A549 (cell line): Measurements from ENCODE around the gene LRCH1. TPM values are rescaled to one million over a fixed set of nuclear protein-coding genes. Genes with fewer than 3 reads are reported as not detected.

Source experiments
- ATAC-seq, 2 experiments: fragments of 200-7000 bp in 1 of 2; fragments of >200 bp in 1 of 2; cut with Nextera tagmentation in 1 of 2; cut with Tn5 transposase in 1 of 2; 3 replicates each; pipeline versions ENCODE4 v1.8.0 to v1.9.1; 2018 to 2020; ENCODE audit warnings: mild to moderate bottlenecking in 1 of 2, moderate library complexity in 1 of 2
- CTCF ChIA-PET: fragments of 300-600 bp; sonication (Branson Sonifier 250); formaldehyde crosslinking; extraction: SDS; loops from one replicate; lab custom pipeline; 2021; ENCODE audit warnings: antibody characterized with exemption, inconsistent platforms; lab: Yijun Ruan, JAX
- POLR2A ChIA-PET: fragments of 350-600 bp; formaldehyde crosslinking; extraction: SDS; loops from one replicate; lab custom pipeline; 2021; ENCODE audit warnings: antibody characterized with exemption, inconsistent platforms; lab: Yijun Ruan, JAX
- DNase-seq, 2 experiments: peaks; one replicate each; pipeline versions ENCODE4 v3.0.0 to v3.0.0-alpha.2; 2011 to 2016; ENCODE audit warnings: low read depth in 1 of 2, low spot score in 1 of 2
- FAIRE-seq: peaks from 2 replicates; lab custom pipeline; 2011; peaks lifted over from hg19 to GRCh38; lab: Jason Lieb, UNC
- H3K27ac ChIP-seq, 2 experiments: fragments of >200 bp; sonication (Bioruptor Twin); formaldehyde crosslinking; 3 replicates each; pipeline ENCODE4 v1.5.1; 2016 to 2017
- H3K4me1 ChIP-seq: fragments of >200 bp; sonication (Bioruptor Twin); formaldehyde crosslinking; 3 replicates; pipeline ENCODE4 v1.6.1; 2016
- H3K4me2 ChIP-seq: fragments of >200 bp; sonication (Bioruptor Twin); formaldehyde crosslinking; 3 replicates; pipeline ENCODE4 v1.6.1; 2016
- H3K4me3 ChIP-seq: fragments of >200 bp; sonication (Bioruptor Twin); formaldehyde crosslinking; 3 replicates; pipeline ENCODE4 v1.5.1; 2016
- H3K9me3 ChIP-seq: fragments of >200 bp; sonication (Bioruptor Twin); formaldehyde crosslinking; 3 replicates; pipeline ENCODE4 v1.6.1; 2016
- CBX8 ChIP-seq: fragments of 200-600 bp; sonication (generic); IDR thresholded peaks from 2 replicates; pipeline ENCODE4 v1.6.1; 2016
- CHD2 ChIP-seq: fragments of 150-350 bp; IDR thresholded peaks from 2 replicates; pipeline ENCODE4 v1.6.1; 2014; ENCODE audit warnings: low read length; ENCODE audit not compliant: partially characterized antibody
- ESRRA ChIP-seq: fragments of 150-350 bp; IDR thresholded peaks from 2 replicates; pipeline ENCODE4 v1.6.1; 2014; ENCODE audit warnings: mild to moderate bottlenecking, low read length, borderline replicate concordance
- GATA3 ChIP-seq: IDR thresholded peaks from 2 replicates; pipeline ENCODE4 v1.6.1; 2012; ENCODE audit warnings: borderline replicate concordance
- HDAC2 ChIP-seq: fragments of 200-600 bp; sonication (generic); IDR thresholded peaks from 2 replicates; pipeline ENCODE4 v1.6.1; 2016
- HES2 ChIP-seq: fragments of >200 bp; sonication (Bioruptor Twin); formaldehyde crosslinking; IDR thresholded peaks from 2 replicates; pipeline ENCODE4 v1.6.1; 2016
- HOXB13 ChIP-seq: fragments of 250-450 bp; sonication (Bioruptor Pico); IDR thresholded peaks from 2 replicates; pipeline ENCODE4 v1.5.0; 2020; ENCODE audit warnings: low read depth, mild to moderate bottlenecking, moderate library complexity
- HOXB5 ChIP-seq: fragments of 250-450 bp; sonication (Bioruptor Pico); IDR thresholded peaks from 2 replicates; pipeline ENCODE4 v1.5.0; 2020; ENCODE audit warnings: mild to moderate bottlenecking, moderate library complexity
- JUNB ChIP-seq: fragments of >200 bp; sonication (Bioruptor Twin); formaldehyde crosslinking; IDR thresholded peaks from 2 replicates; pipeline ENCODE4 v1.6.1; 2016
- KDM1A ChIP-seq: fragments of 200-600 bp; sonication (generic); IDR thresholded peaks from 2 replicates; pipeline ENCODE4 v1.6.1; 2016; ENCODE audit warnings: low read depth, mild to moderate bottlenecking
- KDM5A ChIP-seq: fragments of 200-600 bp; sonication (generic); IDR thresholded peaks from 2 replicates; pipeline ENCODE4 v1.6.1; 2016; ENCODE audit warnings: antibody characterized with exemption, mild to moderate bottlenecking
- MAFK ChIP-seq: fragments of 450-650 bp; IDR thresholded peaks from 2 replicates; pipeline ENCODE4 v1.6.1; 2014; ENCODE audit not compliant: partially characterized antibody
- NPAS2 ChIP-seq: fragments of 250-450 bp; sonication (Bioruptor Pico); IDR thresholded peaks from 2 replicates; pipeline ENCODE4 v1.8.0; 2022; ENCODE audit warnings: mild to moderate bottlenecking, moderate library complexity, borderline replicate concordance
- POLR2A ChIP-seq: IDR thresholded peaks from 2 replicates; pipeline ENCODE4 v1.6.1; 2012; ENCODE audit warnings: mild to moderate bottlenecking, low read length
- POLR2AphosphoS2 ChIP-seq: conservative IDR thresholded peaks from 2 replicates; pipeline ENCODE4 v1.6.1; 2012; ENCODE audit warnings: low read length, improper control_type of control experiment, inconsistent platforms
- RARB ChIP-seq: fragments of 250-450 bp; sonication (Bioruptor Pico); IDR thresholded peaks from 2 replicates; pipeline ENCODE4 v1.8.0; 2021; ENCODE audit warnings: mild to moderate bottlenecking, moderate library complexity
- RNF2 ChIP-seq: fragments of 200-600 bp; sonication (generic); IDR thresholded peaks from 2 replicates; pipeline ENCODE4 v1.6.1; 2016; ENCODE audit warnings: low read depth, mild to moderate bottlenecking, antibody characterized with exemption, moderate library complexity, borderline replicate concordance
- SMC3 ChIP-seq: fragments of >200 bp; sonication (Bioruptor Twin); formaldehyde crosslinking; IDR thresholded peaks from 3 replicates; pipeline ENCODE4 v1.6.1; 2018; ENCODE audit warnings: inconsistent platforms
- TFCP2L1 ChIP-seq: fragments of 250-450 bp; sonication (Bioruptor Pico); IDR thresholded peaks from 2 replicates; pipeline ENCODE4 v1.5.0; 2021; ENCODE audit warnings: mild to moderate bottlenecking
- TP53 ChIP-seq: fragments of 250-450 bp; sonication (Bioruptor Pico); IDR thresholded peaks from 2 replicates; pipeline ENCODE4 v1.5.0; 2021; ENCODE audit warnings: mild to moderate bottlenecking, moderate library complexity
- USF2 ChIP-seq: fragments of 450-650 bp; IDR thresholded peaks from 2 replicates; pipeline ENCODE4 v1.6.1; 2014; ENCODE audit warnings: antibody characterized with exemption
- ZFP36 ChIP-seq: fragments of 450-650 bp; IDR thresholded peaks from 2 replicates; pipeline ENCODE4 v1.6.1; 2014; ENCODE audit warnings: borderline replicate concordance; ENCODE audit not compliant: partially characterized antibody
- ZSCAN20 ChIP-seq: fragments of 250-450 bp; sonication (Bioruptor Pico); IDR thresholded peaks from 2 replicates; pipeline ENCODE4 v1.8.0; 2022; ENCODE audit warnings: mild to moderate bottlenecking, moderate library complexity
- WGBS: methylation state at CpG from one replicate; pipeline ENCODE4 v1.1.6; 2017; ENCODE audit errors: missing lambda C conversion rate; 5-methylcytosine and 5-hydroxymethylcytosine counted together
- polyA plus RNA-seq, 4 experiments: library from polyadenylated mRNA; depleted of rRNA in 3 of 4; stranded (reverse); fragments of >200 nt; fragmentation: RNase III in 1 of 4; extraction: RNeasy Plus Mini Kit Qiagen cat#74134 plus additional on column Dnase treatment in 1 of 4; gene quantifications; 2 replicates in 3 of 4; 3 replicates in 1 of 4; pipeline ENCODE4 v1.2.3, GENCODE V29; 2011 to 2017
- TF ChIP-seq, protein P1 (sequence below): fragments of 150-350 bp; IDR thresholded peaks from 2 replicates; pipeline ENCODE4 v1.6.1; 2014; ENCODE audit warnings: low read depth, mild to moderate bottlenecking, low read length
- TF ChIP-seq, protein P2 (sequence below): fragments of >200 bp; sonication (Bioruptor Twin); formaldehyde crosslinking; IDR thresholded peaks from 3 replicates; pipeline ENCODE4 v1.5.1; 2016

The LRCH1 gene
- polyA plus RNA-seq, 2 of the 4 experiments (the other 2 are of a cell fraction): 8.5 to 16.4 TPM

- no peak for ATAC-seq
- H3K27ac ChIP-seq: no peak overlapping the region
- POLR2A ChIA-PET: no interaction called here
- CTCF ChIA-PET: no interaction called here
- H3K4me3 ChIP-seq: no peak overlapping the region
- no peak overlapping the region for H3K4me2 ChIP-seq
- TF ChIP-seq HDAC2: no peak
- DNase-seq: no peak
- H3K9me3 ChIP-seq: no peaks in the 10 kb centered on the region
- no peak for FAIRE-seq
- peaks cover 59% of the 10 kb centered on the region for H3K4me1 ChIP-seq
Observed at GRCh38 chr13:46644816-46645215, 91.8 kb downstream of the LRCH1 start.

DNA sequence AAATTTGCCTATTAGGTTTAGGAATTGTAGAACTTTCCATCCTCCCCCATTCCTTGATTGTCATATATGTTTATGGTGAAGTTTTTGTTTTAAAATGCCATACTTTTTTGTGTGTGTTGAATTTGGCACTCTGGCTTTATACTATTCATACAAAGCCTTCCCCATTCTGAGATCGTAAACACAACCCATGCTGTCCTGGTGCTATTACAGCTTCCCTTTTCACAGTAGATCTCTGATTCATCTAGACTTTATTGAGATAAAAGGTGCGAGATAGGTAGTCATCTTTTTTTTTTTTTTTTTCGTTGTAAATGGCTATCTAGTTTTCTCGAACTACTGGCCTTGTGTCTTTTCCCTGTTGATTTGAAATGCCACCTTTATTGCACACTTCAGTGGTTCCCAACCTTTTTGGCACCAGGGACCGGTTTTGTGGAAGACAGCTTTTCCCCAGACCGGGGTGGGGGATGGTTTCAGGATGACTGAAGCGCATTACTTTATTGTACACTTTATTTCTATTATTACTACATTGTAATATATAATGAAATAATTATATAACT is 94.6 kb downstream of the LRCH1 start:
- WGBS: 77% methylated on average over 7 of the region's 7 CpGs
- FAIRE-seq (no peak), DNase-seq (no peak)
- TF ChIP-seq MAFK (no peak), ZSCAN20 (CRISPR knock-in tag) (no peak), POLR2AphosphoS2 (no peak), TP53 (no peak), GATA3 (no peak), RARB (CRISPR knock-in tag) (no peak), HOXB5 (no peak)
- TF ChIP-seq, protein P1, sequence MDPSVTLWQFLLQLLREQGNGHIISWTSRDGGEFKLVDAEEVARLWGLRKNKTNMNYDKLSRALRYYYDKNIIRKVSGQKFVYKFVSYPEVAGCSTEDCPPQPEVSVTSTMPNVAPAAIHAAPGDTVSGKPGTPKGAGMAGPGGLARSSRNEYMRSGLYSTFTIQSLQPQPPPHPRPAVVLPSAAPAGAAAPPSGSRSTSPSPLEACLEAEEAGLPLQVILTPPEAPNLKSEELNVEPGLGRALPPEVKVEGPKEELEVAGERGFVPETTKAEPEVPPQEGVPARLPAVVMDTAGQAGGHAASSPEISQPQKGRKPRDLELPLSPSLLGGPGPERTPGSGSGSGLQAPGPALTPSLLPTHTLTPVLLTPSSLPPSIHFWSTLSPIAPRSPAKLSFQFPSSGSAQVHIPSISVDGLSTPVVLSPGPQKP: no peak
- TF ChIP-seq, all 56 proteins: peak for 0
- ChIA-PET POLR2A (no interaction called here), CTCF (no interaction called here)
- Histone ChIP-seq H3K4me1 (peaks cover 43% of the 10 kb centered on the region), H3K4me3 (no peak overlapping the region), H3K4me2 (peak overlapping the region; percentile 25; the same call in 2 of the 3 replicates), H3K27ac (no peak overlapping the region), H3K9me3 (no peaks in the 10 kb centered on the region)
- ATAC-seq: no peak

- peak in 1 of 2 experiments; percentile 33 for DNase-seq
- FAIRE-seq: no peak
Observed at GRCh38 chr13:46648166-46648607, 95.2 kb downstream of the LRCH1 start.

More at GRCh38 chr13:46648166-46648607, 95.2 kb downstream of the LRCH1 start:
- CTCF ChIA-PET: no interaction called here
- Histone ChIP-seq H3K4me1 (peaks cover 37% of the 10 kb centered on the region), H3K4me3 (no peak overlapping the region)
- peak in 1 of 2 experiments; percentile 78; a peak in 3 of 6 replicates for ATAC-seq
- TF ChIP-seq TFCP2L1 (CRISPR knock-in tag) (no peak), HES2 (no peak), CBX8 (no peak), CHD2 (no peak), RNF2 (no peak), ESRRA (no peak), HOXB13 (CRISPR knock-in tag) (no peak), USF2 (no peak), JUNB (no peak), ZFP36 (no peak), KDM5A (no peak), TP53 (no peak), SMC3 (no peak), MAFK (no peak), NPAS2 (CRISPR knock-in tag) (no peak), KDM1A (no peak), POLR2A (no peak), POLR2AphosphoS2 (no peak)
- TF ChIP-seq, protein P1: no peak
- TF ChIP-seq, protein P2, sequence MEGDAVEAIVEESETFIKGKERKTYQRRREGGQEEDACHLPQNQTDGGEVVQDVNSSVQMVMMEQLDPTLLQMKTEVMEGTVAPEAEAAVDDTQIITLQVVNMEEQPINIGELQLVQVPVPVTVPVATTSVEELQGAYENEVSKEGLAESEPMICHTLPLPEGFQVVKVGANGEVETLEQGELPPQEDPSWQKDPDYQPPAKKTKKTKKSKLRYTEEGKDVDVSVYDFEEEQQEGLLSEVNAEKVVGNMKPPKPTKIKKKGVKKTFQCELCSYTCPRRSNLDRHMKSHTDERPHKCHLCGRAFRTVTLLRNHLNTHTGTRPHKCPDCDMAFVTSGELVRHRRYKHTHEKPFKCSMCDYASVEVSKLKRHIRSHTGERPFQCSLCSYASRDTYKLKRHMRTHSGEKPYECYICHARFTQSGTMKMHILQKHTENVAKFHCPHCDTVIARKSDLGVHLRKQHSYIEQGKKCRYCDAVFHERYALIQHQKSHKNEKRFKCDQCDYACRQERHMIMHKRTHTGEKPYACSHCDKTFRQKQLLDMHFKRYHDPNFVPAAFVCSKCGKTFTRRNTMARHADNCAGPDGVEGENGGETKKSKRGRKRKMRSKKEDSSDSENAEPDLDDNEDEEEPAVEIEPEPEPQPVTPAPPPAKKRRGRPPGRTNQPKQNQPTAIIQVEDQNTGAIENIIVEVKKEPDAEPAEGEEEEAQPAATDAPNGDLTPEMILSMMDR: no peak
- TF ChIP-seq, all 56 proteins: peak for 0
- H3K9me3 ChIP-seq: no peaks in the 10 kb centered on the region
- WGBS: 60% methylated on average over 4 of the region's 4 CpGs
- H3K27ac ChIP-seq: no peak overlapping the region
- POLR2A ChIA-PET: no interaction called here
- peak overlapping the region; percentile 25; the same call in 2 of the 3 replicates for H3K4me2 ChIP-seq
